Measurements from ENCODE around the gene PCDHA3. TPM values are rescaled to one million over a fixed set of nuclear protein-coding genes. Genes with fewer than 3 reads are reported as not detected.
"Not testable (repeated sequence)": the region's sequence is repeated elsewhere in the genome, so short reads cannot be mapped to it uniquely, and the experiment has no call there.

The PCDHA3 gene
- 0.18 TPM for polyA plus RNA-seq (ENCODE audit: insufficient read length)

DNA sequence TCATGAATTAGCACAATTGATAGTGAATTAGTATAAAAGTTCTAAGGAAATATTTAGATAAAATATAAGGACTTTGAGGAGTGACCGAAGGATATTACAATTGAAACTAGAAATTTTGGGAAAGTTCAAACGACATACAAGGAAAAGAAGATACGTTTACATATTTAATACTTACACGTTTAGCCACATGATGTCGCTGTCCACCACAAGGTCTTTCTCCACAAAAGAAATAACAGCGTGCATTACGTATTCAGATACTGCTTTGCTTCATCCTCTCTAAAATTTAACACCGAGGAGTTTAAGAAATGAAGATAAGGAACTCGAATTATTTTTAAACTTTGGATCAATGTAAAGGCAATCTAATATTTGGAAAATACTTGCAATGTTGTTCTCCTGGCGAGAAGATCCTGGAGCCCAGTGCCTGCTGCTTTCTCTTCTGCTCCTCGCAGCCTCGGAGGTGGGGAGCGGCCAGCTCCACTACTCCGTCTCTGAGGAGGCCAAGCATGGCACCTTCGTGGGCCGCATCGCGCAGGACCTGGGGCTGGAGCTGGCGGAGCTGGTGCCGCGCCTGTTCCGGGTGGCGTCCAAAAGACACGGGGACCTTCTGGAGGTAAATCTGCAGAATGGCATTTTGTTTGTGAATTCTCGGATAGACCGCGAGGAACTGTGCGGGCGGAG is at the start of gene PCDHA3:
TSS of gene PCDHA3 (plus strand) at position 242 of the 678 bp plus-strand sequence.
- no peak for DNase-seq

DNA sequence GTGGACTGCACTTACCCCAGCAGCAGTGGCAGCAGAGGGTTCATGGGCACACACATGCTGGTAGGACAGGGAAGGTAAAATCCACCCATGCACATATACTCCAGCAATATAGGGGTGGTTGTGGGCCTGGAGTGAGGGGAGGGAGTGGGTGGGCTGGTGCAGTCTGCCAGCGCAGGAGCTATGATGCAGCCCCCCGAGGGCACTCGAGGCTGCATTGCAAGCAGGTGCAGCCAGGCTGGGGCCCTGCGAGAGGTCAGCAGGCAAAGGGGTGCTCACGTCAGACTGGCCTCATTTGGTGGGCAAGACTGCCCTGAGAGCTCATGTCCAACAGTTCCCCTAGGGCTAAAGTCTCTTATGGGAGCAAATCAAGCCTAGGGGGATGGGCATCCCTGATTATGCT is 47.3 kb upstream of the PCDHA3 start:
- DNase-seq, result no peak

DNA sequence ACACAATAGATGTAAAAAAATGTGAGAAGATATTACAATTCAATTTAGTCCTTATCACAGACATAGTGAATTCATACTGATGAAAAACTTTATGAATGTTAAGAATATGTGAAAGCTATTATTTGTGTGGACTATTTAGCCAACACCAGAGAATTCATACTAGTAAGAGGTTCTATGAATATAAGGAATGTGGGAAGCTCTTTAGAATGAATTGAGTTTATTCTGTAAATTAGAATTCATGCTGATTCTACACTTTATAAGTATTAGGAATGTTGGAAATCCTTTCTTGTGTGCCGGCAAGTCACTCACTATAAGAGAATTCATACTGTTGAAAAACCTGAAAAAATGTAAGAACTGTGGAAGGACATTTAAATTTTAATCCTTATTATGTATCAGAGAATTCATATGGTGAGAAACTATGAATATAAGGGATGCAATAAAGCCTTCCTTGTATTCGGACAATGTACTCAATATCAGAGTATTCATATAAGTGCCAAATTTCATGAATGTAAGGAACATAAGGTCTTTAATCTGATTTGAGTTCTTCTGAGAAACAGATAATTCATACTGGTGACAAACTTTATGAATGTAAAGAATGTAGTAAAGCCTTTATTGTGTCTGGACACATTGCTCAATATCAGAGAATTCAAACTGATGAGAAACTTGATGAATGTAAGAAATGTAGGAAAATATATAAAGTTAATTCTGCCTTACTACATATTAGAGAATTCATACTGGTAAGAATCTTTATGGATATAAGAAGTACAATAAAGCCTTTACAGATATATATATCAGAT is 36.5 kb upstream of the PCDHA3 start:
- DNase-seq, result no peak

DNA sequence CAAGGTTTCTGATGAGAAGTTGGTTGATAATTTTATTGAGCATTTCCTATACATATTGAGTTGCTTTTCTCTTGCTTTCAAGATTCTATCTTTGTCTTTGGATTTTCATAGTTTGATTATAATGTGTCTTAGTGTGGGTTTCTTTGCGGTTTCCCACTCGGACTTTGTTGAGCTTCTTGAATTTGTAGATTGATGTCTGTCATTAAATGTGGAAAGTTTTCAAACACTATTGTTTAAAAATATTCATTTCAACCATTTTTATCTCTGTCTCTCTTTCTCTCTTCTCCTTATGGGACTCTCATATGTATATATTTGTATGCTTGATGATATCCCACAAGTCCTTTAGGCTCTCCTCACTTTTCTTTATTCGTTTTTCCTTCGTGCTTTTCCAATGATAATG is 33.4 kb upstream of the PCDHA3 start:
- DNase-seq, result no peak

DNA sequence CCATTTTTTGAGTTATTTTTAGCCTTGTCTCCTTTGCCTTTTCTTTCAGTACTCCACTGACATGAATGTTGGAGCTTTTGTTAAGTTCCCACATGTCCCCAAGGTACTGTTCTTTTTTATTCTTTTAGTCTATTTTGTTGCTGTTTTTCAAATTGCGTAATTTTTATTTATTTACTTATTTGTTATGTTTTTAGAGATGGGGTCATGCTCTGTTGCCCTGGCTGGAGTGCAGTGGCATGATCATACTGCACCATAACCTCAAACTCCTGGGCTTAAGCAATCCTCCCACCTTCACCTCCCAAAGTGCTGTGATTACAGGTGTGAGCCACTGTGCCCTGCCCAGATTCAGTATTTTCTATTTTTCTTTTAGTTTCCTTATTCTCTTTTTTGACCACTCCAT is 20.3 kb upstream of the PCDHA3 start:
- no peak for DNase-seq

DNA sequence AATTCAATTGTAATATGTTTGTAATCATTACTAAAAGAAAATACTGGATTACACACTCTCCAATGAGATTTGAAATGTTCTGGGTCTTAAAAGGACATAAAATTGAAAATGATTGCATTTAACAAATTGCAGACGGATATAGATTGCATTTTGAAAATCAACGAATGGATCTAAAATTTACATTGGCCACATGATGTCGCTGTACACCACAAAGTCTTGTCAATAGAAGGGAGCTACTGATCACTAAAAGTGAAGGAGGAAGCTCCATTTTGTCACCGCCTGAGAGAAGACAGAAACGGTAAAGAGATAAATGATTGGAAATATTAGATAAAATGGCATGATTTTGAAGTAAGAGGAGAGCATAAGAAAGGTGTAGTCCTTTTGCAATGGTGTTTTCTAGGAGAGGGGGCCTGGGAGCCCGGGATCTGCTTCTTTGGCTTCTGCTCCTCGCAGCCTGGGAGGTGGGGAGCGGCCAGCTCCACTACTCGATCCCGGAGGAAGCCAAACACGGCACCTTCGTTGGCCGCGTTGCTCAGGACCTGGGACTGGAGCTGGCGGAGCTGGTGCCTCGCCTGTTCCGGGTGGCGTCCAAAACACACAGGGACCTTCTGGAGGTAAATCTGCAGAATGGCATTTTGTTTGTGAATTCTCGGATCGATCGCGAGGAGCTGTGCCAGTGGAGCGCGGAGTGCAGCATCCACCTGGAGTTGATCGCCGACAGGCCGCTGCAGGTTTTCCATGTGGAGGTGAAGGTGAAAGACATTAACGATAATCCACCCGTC is 14.8 kb upstream of the PCDHA3 start, which contains the start of gene PCDHA1:
TSS of gene PCDHA1 (plus strand) at position 236 of the 782 bp plus-strand sequence.
- DNase-seq, result no peak

DNA sequence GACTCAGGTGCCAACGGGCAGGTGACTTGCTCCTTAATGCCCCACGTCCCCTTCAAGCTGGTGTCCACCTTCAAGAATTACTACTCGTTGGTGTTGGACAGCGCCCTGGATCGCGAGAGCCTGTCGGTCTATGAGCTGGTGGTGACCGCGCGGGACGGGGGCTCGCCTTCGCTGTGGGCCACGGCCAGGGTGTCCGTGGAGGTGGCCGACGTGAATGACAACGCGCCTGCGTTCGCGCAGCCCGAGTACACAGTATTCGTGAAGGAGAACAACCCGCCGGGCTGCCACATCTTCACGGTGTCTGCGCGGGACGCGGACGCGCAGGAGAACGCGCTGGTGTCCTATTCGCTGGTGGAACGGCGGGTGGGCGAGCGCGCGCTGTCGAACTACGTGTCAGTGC is 13.4 kb upstream of the PCDHA3 start:
- not testable (repeated sequence) for DNase-seq

DNA sequence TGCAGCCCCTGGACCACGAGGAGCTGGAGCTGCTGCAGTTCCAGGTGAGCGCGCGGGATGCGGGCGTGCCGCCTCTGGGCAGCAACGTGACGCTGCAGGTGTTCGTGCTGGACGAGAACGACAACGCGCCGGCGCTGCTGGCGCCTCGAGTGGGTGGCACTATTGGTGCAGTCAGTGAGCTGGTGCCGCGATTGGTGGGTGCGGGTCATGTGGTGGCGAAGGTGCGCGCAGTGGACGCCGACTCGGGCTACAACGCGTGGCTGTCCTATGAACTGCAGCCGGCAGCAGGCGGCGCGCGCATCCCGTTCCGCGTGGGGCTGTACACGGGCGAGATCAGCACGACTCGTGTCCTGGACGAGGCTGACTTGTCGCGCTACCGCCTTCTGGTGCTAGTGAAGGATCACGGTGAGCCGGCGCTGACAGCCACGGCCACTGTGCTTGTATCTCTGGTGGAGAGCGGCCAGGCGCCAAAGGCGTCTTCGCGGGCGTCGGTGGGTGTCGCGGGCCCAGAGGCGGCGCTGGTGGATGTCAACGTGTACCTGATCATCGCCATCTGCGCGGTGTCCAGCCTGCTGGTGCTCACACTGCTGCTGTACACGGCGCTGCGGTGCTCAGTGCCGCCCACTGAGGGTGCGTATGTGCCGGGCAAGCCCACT is 12.9 kb upstream of the PCDHA3 start:
- not testable (repeated sequence) for DNase-seq

DNA sequence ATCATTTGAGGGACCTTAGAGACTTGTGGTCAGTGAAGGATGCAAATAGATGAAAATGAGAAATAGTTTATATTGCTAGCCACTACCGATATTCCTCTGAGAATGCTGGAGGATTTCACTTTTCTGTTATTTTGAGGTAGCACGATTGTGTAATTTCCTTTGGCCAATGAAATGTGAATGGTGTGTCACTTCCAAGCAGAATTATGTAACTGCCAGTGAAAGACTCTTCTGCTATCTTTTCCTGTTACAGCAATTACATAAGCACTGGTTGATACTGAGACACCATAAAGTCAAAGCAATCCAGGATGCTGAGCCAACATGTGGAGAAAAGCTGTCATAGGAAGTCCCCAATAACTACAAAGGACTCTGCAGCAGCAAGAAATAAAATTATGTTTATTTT is 9.8 kb upstream of the PCDHA3 start:
- DNase-seq, result no peak

DNA sequence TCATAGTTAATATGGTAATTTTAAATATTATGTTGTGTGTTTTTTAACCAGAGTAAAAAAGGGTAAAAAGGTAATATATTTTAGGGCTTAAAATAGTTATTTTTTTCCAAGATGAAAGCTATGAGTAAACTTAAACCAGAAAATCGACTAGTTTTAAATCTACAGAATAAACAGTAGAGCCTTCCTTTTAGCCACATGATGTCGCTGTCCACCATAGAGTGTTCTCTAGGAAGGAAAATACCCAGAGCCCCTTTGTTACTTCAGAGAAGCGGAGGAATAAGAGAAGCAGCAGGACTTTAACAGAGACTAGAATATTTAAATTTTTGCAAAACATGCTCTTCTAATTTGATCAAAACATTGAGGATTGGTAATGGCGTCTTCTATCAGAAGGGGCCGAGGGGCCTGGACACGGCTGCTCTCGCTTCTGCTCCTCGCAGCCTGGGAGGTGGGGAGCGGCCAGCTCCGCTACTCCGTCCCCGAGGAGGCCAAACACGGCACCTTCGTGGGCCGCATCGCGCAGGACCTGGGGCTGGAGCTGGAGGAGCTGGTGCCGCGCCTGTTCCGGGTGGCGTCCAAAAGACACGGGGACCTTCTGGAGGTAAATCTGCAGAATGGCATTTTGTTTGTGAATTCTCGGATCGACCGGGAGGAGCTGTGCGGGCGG is 6.1 kb upstream of the PCDHA3 start, which contains the start of gene PCDHA2:
TSS of gene PCDHA2 (plus strand) at position 258 of the 664 bp plus-strand sequence.
- DNase-seq, result no peak

DNA sequence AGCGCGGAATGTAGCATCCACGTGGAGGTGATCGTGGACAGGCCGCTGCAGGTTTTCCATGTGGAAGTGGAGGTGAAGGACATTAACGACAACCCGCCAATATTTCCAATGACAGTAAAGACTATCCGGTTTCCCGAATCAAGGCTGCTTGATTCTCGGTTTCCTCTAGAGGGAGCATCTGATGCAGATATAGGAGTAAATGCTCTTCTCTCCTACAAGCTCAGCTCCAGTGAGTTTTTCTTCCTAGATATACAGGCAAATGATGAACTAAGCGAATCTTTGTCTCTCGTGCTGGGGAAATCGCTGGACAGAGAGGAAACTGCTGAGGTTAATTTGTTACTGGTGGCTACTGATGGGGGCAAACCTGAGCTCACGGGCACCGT is 5.6 kb upstream of the PCDHA3 start:
- no peak for DNase-seq

DNA sequence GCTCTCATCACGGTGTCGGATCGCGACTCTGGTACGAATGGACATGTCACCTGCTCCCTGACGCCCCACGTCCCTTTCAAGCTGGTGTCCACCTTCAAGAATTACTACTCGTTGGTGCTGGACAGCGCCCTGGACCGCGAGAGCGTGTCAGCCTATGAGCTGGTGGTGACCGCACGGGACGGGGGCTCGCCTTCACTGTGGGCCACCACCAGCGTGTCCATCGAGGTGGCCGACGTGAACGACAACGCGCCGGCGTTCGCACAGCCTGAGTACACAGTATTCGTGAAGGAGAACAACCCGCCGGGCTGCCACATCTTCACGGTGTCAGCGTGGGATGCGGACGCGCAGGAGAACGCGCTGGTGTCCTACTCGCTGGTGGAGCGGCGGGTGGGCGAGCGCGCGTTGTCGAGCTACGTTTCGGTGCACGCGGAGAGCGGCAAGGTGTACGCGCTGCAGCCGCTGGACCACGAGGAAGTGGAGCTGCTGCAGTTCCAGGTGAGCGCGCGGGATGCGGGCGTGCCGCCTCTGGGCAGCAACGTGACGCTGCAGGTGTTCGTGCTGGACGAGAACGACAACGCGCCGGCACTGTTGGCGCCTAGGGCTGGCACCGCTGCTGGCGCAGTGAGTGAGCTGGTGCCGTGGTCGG is 4.7 kb upstream of the PCDHA3 start:
- DNase-seq, result not testable (repeated sequence)

DNA sequence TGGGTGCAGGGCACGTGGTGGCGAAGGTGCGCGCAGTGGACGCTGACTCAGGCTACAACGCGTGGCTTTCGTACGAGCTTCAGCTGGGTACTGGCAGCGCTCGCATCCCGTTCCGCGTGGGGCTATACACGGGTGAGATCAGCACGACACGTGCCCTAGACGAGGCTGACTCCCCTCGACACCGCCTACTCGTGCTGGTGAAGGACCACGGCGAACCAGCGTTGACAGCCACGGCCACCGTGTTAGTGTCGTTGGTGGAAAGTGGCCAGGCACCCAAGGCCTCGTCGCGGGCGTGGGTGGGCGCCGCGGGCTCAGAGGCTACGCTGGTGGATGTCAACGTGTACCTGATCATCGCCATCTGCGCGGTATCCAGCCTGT is 4.2 kb upstream of the PCDHA3 start:
- no peak for DNase-seq

DNA sequence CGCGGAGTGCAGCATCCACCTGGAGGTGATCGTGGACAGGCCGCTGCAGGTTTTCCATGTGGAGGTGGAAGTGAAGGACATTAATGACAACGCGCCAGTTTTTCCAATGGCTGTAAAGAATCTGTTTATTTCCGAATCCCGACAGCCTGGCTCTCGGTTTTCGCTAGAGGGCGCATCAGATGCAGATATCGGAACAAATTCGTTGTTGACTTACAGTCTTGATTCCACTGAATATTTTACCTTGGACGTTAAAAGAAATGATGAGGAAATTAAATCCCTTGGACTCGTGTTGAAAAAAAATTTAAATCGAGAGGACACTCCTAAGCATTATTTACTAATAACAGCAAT is 611 bp downstream of the PCDHA3 start:
- DNase-seq, result no peak

DNA sequence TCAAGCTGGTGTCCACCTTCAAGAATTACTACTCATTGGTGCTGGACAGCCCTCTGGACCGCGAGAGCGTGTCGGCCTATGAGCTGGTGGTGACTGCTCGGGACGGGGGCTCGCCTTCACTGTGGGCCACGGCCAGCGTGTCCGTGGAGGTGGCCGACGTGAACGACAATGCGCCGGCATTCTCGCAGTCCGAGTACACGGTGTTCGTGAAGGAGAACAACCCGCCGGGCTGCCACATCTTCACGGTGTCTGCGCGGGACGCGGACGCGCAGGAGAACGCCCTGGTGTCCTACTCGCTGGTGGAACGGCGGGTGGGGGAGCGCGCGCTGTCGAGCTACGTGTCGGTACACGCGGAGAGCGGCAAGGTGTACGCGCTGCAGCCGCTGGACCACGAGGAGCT is 1.5 kb downstream of the PCDHA3 start:
- not testable (repeated sequence) for DNase-seq

DNA sequence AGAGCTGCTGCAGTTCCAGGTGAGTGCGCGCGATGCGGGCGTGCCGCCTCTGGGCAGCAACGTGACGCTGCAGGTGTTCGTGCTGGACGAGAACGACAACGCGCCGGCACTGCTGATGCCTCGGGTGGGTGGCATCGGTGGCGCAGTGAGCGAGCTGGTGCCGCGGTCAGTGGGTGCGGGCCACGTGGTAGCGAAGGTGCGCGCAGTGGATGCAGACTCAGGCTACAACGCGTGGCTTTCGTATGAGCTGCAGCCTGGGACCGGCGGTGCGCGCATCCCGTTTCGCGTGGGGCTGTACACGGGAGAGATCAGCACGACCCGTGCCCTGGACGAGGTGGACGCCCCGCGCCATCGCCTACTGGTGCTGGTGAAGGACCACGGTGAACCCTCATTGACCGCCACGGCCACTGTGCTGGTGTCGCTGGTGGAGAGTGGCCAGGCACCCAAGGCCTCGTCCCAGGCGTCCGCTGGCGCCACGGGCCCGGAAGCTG is 2.0 kb downstream of the PCDHA3 start:
- no peak for DNase-seq

DNA sequence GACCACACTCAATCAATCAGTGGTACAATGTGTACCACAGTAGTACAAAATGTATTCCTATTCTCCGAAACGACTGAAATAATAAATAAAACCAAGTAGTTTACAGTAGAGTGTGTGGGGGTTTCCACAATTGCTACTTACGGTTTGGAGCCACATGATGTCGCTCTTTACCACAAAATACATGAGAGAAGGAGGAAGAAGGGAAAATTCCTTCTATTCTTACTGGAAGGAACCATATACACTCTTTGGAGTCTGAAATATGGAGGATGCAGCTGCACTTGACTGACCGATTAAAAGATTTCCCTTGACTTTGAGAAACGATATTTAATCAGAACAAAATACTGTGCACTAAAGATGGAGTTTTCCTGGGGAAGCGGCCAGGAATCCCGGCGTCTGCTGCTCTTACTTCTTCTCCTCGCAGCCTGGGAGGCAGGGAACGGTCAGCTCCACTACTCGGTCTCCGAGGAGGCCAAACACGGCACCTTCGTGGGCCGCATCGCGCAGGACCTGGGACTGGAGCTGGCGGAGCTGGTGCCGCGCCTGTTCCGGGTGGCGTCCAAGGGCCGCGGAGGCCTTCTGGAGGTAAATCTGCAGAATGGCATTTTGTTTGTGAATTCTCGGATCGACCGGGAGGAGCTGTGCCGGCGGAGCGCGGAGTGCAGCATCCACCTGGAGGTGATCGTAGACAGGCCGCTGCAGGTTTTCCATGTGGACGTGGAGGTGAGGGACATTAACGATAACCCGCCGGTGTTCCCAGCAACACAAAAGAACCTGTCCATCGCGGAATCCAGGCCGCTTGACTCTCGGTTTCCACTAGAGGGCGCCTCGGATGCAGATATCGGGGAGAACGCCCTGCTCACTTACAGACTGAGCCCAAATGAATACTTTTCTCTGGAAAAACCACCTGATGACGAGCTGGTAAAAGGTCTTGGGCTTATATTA is 6.2 kb downstream of the PCDHA3 start, which contains the start of gene PCDHA4:
TSS of gene PCDHA4 (plus strand) at position 235 of the 942 bp plus-strand sequence.
- DNase-seq, result no peak

DNA sequence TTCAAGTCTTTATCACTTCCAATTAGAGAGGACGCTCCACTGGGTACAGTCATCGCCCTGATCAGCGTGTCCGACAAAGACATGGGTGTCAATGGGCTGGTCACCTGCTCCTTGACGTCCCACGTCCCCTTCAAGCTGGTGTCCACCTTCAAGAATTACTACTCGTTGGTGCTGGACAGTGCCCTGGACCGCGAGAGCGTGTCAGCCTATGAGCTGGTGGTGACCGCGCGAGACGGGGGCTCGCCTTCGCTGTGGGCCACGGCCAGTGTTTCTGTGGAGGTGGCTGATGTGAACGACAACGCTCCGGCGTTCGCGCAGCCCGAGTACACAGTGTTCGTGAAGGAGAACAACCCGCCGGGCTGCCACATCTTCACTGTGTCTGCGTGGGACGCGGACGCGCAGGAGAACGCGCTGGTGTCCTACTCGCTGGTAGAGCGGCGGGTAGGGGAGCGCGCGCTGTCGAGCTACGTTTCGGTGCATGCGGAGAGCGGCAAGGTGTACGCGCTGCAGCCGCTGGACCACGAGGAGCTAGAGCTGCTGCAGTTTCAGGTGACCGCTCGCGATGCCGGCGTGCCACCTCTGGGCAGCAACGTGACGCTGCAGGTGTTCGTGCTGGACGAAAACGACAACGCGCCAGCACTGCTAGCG is 7.5 kb downstream of the PCDHA3 start:
- not testable (repeated sequence) for DNase-seq

DNA sequence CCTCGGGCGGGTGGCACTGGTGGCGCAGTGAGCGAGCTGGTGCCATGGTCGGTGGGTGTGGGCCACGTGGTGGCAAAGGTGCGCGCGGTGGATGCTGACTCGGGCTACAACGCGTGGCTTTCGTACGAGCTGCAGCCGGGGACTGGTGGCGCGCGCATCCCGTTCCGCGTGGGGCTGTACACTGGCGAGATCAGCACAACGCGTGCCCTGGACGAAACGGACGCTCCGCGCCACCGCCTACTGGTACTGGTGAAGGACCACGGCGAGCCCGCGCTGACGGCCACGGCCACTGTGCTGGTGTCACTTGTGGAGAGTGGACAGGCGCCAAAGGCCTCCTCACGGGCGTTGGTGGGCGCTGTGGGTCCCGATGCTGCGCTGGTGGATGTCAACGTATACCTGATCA is 8.0 kb downstream of the PCDHA3 start:
- no peak for DNase-seq

Data from hindlimb muscle (tissue), 1 donor.